ENCODE results near the gene RCAN3. TPM values are rescaled to one million over a fixed set of nuclear protein-coding genes. Genes with fewer than 3 reads are reported as not detected.

RCAN3 gene
- total RNA-seq, 1 donor from 2014 or later: 17.6 TPM

GRCh38 chr1:24551960-24552571 lies 49.4 kb downstream of the RCAN3 start:
- TF ChIP-seq CTCF (conservative IDR thresholded peaks at IDR 0.05; ENCODE audit: low read depth, low read length): no peak
- H3K4me3 ChIP-seq (ENCODE audit: low read depth, low read length): no peak overlapping the region
- DNase-seq (ENCODE audit: low read depth): no peak

GRCh38 chr1:24553931-24554330 lies 51.3 kb downstream of the RCAN3 start:
- DNase-seq (ENCODE audit: low read depth): no peak
- TF ChIP-seq CTCF (conservative IDR thresholded peaks at IDR 0.05; ENCODE audit: low read depth, low read length): no peak
- H3K4me3 ChIP-seq (ENCODE audit: low read depth, low read length): no peak overlapping the region

DNA sequence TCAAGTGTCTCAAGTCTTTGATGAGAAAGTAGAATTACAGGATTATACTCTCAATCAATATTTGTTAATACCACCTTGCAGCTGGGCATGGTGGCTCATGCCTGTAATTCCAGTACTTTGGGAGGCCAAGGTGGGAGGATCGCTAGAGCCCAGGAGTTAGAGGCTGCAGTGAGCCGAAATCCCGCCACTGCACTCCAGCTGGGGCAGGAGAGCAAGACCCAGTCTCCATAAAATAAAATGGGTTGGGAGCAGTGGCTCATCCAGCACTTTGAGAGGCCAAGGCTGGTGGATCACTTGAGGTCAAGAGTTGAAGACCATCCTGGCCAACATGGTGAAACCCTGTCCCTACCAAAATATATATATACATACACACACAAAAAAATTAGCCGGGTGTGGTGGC lies 52.1 kb downstream of the RCAN3 start:
- DNase-seq (ENCODE audit: low read depth): no peak
- no peak for TF ChIP-seq CTCF (conservative IDR thresholded peaks at IDR 0.05; ENCODE audit: low read depth, low read length)
- no peak overlapping the region for H3K4me3 ChIP-seq (ENCODE audit: low read depth, low read length)

GRCh38 chr1:24555591-24556413 lies 53.2 kb downstream of the RCAN3 start, which contains the start of gene NCMAP:
Gene NCMAP (plus strand): TSS chr1:24556087. CDS start chr1:24595431, 39,344 bp downstream.
- DNase-seq (ENCODE audit: low read depth): no peak
- H3K4me3 ChIP-seq (ENCODE audit: low read depth, low read length): peak within 1 kb of the TSS; percentile 50
- TF ChIP-seq CTCF (conservative IDR thresholded peaks at IDR 0.05; ENCODE audit: low read depth, low read length): peak; percentile 12

DNA sequence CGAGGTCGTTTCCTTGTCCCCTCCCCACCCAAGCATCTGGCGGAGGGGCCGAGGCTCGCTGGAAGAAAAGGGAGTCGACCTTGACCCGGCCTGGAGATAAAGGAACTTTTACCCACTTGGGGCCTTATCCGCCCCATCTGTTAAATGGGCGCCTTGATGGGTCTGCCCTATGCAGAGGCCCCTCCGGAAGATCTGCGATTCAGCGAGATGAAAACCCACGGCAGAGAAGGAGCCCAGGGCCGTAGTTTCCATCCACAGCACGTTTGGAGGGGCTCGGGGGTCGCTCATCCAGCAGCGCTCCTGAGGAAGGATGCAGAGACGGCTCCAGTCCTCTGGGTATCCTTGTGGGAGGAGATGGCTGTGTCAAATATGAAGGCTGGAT lies 53.8 kb downstream of the RCAN3 start:
- no peak for DNase-seq (ENCODE audit: low read depth)
- peak overlapping the region; percentile 50 for H3K4me3 ChIP-seq (ENCODE audit: low read depth, low read length)

GRCh38 chr1:24557220-24557619 lies 54.6 kb downstream of the RCAN3 start:
- no peak for TF ChIP-seq CTCF (conservative IDR thresholded peaks at IDR 0.05; ENCODE audit: low read depth, low read length)
- no peak for DNase-seq (ENCODE audit: low read depth)
- H3K4me3 ChIP-seq (ENCODE audit: low read depth, low read length): no peak overlapping the region

More for the DNA sequence above, 53.8 kb downstream of the RCAN3 start:
- no peak for TF ChIP-seq CTCF (conservative IDR thresholded peaks at IDR 0.05; ENCODE audit: low read depth, low read length)
